IPS DF 4.7 (cell line): ENCODE data around the gene CDX1.

Experiments
- DNase-seq: peaks from one replicate; pipeline ENCODE4 v3.0.0-alpha.2; 2013; ENCODE audit warnings: low spot score; ENCODE audit errors: extremely low read depth

Gene CDX1

GRCh38 chr5:150146235-150146634 lies 20.3 kb upstream of the CDX1 start:
- no peak for DNase-seq

- no peak for DNase-seq
Measured at GRCh38 chr5:150146862-150147601, 19.5 kb upstream of the CDX1 start.

GRCh38 chr5:150147670-150148069 lies 18.9 kb upstream of the CDX1 start:
- DNase-seq: no peak

GRCh38 chr5:150148117-150148927 lies 18.3 kb upstream of the CDX1 start:
- DNase-seq: no peak

- DNase-seq: no peak
Measured at GRCh38 chr5:150149618-150150017, 17.0 kb upstream of the CDX1 start.

- DNase-seq: no peak
Measured at GRCh38 chr5:150152636-150153462, 13.7 kb upstream of the CDX1 start.

GRCh38 chr5:150153483-150153882 lies 13.1 kb upstream of the CDX1 start:
- DNase-seq: no peak

- no peak for DNase-seq
Measured at GRCh38 chr5:150153957-150154617, 12.5 kb upstream of the CDX1 start.

- DNase-seq: no peak
Measured at GRCh38 chr5:150154618-150155128, 11.9 kb upstream of the CDX1 start.

GRCh38 chr5:150155258-150156026 lies 11.1 kb upstream of the CDX1 start, which contains the start of gene PDGFRB:
PDGFRB (minus strand) TSS chr5:150155845; CDS start chr5:150137047, 18,798 bp downstream.
- no peak for DNase-seq

GRCh38 chr5:150156027-150156368 lies 10.6 kb upstream of the CDX1 start:
- no peak for DNase-seq

GRCh38 chr5:150156540-150156939 lies 10.0 kb upstream of the CDX1 start:
- DNase-seq: no peak

GRCh38 chr5:150157168-150157567 lies 9.4 kb upstream of the CDX1 start:
- DNase-seq: no peak

- DNase-seq: no peak
Measured at GRCh38 chr5:150158170-150158949, 8.2 kb upstream of the CDX1 start.

- no peak for DNase-seq
Measured at GRCh38 chr5:150159031-150159430, 7.5 kb upstream of the CDX1 start.

- DNase-seq: no peak
Measured at GRCh38 chr5:150159741-150160179, 6.8 kb upstream of the CDX1 start.

- DNase-seq: no peak
Measured at GRCh38 chr5:150160448-150161081, 6.0 kb upstream of the CDX1 start.

- DNase-seq: no peak
Measured at GRCh38 chr5:150161242-150162141, 5.1 kb upstream of the CDX1 start.
